Measurements from ENCODE around the gene SERPING1. TPM values are rescaled to one million over a fixed set of nuclear protein-coding genes. Genes with fewer than 3 reads are reported as not detected.

Gene SERPING1
- total RNA-seq, 1 donor from 2014 or later, result 62.5 TPM

GRCh38 chr11:57610170-57610569, 12.7 kb downstream of the SERPING1 start:
- TF ChIP-seq, protein P1, sequence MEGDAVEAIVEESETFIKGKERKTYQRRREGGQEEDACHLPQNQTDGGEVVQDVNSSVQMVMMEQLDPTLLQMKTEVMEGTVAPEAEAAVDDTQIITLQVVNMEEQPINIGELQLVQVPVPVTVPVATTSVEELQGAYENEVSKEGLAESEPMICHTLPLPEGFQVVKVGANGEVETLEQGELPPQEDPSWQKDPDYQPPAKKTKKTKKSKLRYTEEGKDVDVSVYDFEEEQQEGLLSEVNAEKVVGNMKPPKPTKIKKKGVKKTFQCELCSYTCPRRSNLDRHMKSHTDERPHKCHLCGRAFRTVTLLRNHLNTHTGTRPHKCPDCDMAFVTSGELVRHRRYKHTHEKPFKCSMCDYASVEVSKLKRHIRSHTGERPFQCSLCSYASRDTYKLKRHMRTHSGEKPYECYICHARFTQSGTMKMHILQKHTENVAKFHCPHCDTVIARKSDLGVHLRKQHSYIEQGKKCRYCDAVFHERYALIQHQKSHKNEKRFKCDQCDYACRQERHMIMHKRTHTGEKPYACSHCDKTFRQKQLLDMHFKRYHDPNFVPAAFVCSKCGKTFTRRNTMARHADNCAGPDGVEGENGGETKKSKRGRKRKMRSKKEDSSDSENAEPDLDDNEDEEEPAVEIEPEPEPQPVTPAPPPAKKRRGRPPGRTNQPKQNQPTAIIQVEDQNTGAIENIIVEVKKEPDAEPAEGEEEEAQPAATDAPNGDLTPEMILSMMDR (IDR thresholded peaks at IDR 0.05; ENCODE audit: insufficient read depth, low read depth, low read length), result no peak
- TF ChIP-seq EZH2 (IDR thresholded peaks at IDR 0.05; ENCODE audit: insufficient read depth, low read length), result no peak
- H3K4me3 ChIP-seq (ENCODE audit: insufficient read depth, low read depth, low read length), result no peak overlapping the region
- DNase-seq (ENCODE audit: low read depth) (no peak), FAIRE-seq (no peak)
- H3K27ac ChIP-seq (ENCODE audit: low read depth, low read length), result no peak overlapping the region
- no peak overlapping the region for H3K9ac ChIP-seq (ENCODE audit: low read length)
- H3K4me2 ChIP-seq (ENCODE audit: low read length), result no peak overlapping the region
- no peaks in the 10 kb centered on the region for H3K79me2 ChIP-seq (ENCODE audit: insufficient read depth, low read length)
- H4K20me1 ChIP-seq (ENCODE audit: insufficient read depth, low read length), result no peaks in the 10 kb centered on the region
- no peaks in the 10 kb centered on the region for H3K36me3 ChIP-seq (ENCODE audit: insufficient read depth, low read length)
- no peak overlapping the region for H3K4me3 Mint-ChIP-seq (ENCODE audit: unreplicated experiment)
- H3K27ac Mint-ChIP-seq (ENCODE audit: unreplicated experiment), result no peak overlapping the region
- H3K9me3 Mint-ChIP-seq (ENCODE audit: unreplicated experiment), result no peaks in the 10 kb centered on the region
- H3K36me3 Mint-ChIP-seq (ENCODE audit: low read depth, unreplicated experiment), result peaks cover 29% of the 10 kb centered on the region
- no peak overlapping the region for H2AFZ ChIP-seq (ENCODE audit: low read depth, low read length)
- H3K4me1 ChIP-seq (ENCODE audit: insufficient read depth, low read length), result no peaks in the 10 kb centered on the region
- no peaks in the 10 kb centered on the region for H3K27me3 Mint-ChIP-seq (ENCODE audit: low read depth, unreplicated experiment)
- H3K9me3 ChIP-seq (ENCODE audit: insufficient read depth, low read depth, low read length), result no peaks in the 10 kb centered on the region
- no peaks in the 10 kb centered on the region for H3K4me1 Mint-ChIP-seq (ENCODE audit: low read depth, unreplicated experiment)
- no peaks in the 10 kb centered on the region for H3K27me3 ChIP-seq (ENCODE audit: insufficient read depth, low read length)

- H4K20me1 ChIP-seq (ENCODE audit: insufficient read depth, low read length), result no peaks in the 10 kb centered on the region
- H3K9me3 ChIP-seq (ENCODE audit: insufficient read depth, low read depth, low read length), result peaks cover 4% of the 10 kb centered on the region
- no peaks in the 10 kb centered on the region for H3K36me3 ChIP-seq (ENCODE audit: insufficient read depth, low read length)
- Mint-ChIP-seq H3K4me3 (ENCODE audit: unreplicated experiment) (no peak overlapping the region), H3K27ac (ENCODE audit: unreplicated experiment) (no peak overlapping the region), H3K9me3 (ENCODE audit: unreplicated experiment) (no peaks in the 10 kb centered on the region), H3K36me3 (ENCODE audit: low read depth, unreplicated experiment) (peaks cover 18% of the 10 kb centered on the region), H3K4me1 (ENCODE audit: low read depth, unreplicated experiment) (no peaks in the 10 kb centered on the region), H3K27me3 (ENCODE audit: low read depth, unreplicated experiment) (no peaks in the 10 kb centered on the region)
- no peaks in the 10 kb centered on the region for H3K4me1 ChIP-seq (ENCODE audit: insufficient read depth, low read length)
- H3K9ac ChIP-seq (ENCODE audit: low read length), result no peak overlapping the region
- DNase-seq (ENCODE audit: low read depth), result no peak
- H3K4me2 ChIP-seq (ENCODE audit: low read length), result no peak overlapping the region
- FAIRE-seq, result no peak
- no peak overlapping the region for H2AFZ ChIP-seq (ENCODE audit: low read depth, low read length)
- TF ChIP-seq, protein P1 (IDR thresholded peaks at IDR 0.05; ENCODE audit: insufficient read depth, low read depth, low read length), result no peak
- TF ChIP-seq EZH2 (IDR thresholded peaks at IDR 0.05; ENCODE audit: insufficient read depth, low read length), result no peak
- no peaks in the 10 kb centered on the region for H3K27me3 ChIP-seq (ENCODE audit: insufficient read depth, low read length)
- H3K27ac ChIP-seq (ENCODE audit: low read depth, low read length), result no peak overlapping the region
- no peaks in the 10 kb centered on the region for H3K79me2 ChIP-seq (ENCODE audit: insufficient read depth, low read length)
- H3K4me3 ChIP-seq (ENCODE audit: insufficient read depth, low read depth, low read length), result no peak overlapping the region
These were observed 16.8 kb downstream of the SERPING1 start for GRCh38 chr11:57614234-57614772.

- TF ChIP-seq EZH2 (IDR thresholded peaks at IDR 0.05; ENCODE audit: insufficient read depth, low read length), result no peak
- TF ChIP-seq, protein P1 (IDR thresholded peaks at IDR 0.05; ENCODE audit: insufficient read depth, low read depth, low read length), result no peak
- H3K4me3 ChIP-seq (ENCODE audit: insufficient read depth, low read depth, low read length), result no peak overlapping the region
- H3K36me3 Mint-ChIP-seq (ENCODE audit: low read depth, unreplicated experiment), result peaks cover 15% of the 10 kb centered on the region
- no peak for DNase-seq (ENCODE audit: low read depth)
- H3K9ac ChIP-seq (ENCODE audit: low read length), result no peak overlapping the region
- H3K27ac ChIP-seq (ENCODE audit: low read depth, low read length), result no peak overlapping the region
- no peaks in the 10 kb centered on the region for H3K36me3 ChIP-seq (ENCODE audit: insufficient read depth, low read length)
- no peak overlapping the region for H3K27ac Mint-ChIP-seq (ENCODE audit: unreplicated experiment)
- no peaks in the 10 kb centered on the region for H3K27me3 ChIP-seq (ENCODE audit: insufficient read depth, low read length)
- H3K4me3 Mint-ChIP-seq (ENCODE audit: unreplicated experiment), result no peak overlapping the region
- H3K27me3 Mint-ChIP-seq (ENCODE audit: low read depth, unreplicated experiment), result no peaks in the 10 kb centered on the region
- H3K4me2 ChIP-seq (ENCODE audit: low read length), result no peak overlapping the region
- H3K4me1 Mint-ChIP-seq (ENCODE audit: low read depth, unreplicated experiment), result no peaks in the 10 kb centered on the region
- no peak for FAIRE-seq
- H3K4me1 ChIP-seq (ENCODE audit: insufficient read depth, low read length), result no peaks in the 10 kb centered on the region
- peaks cover 8% of the 10 kb centered on the region for H3K9me3 ChIP-seq (ENCODE audit: insufficient read depth, low read depth, low read length)
- no peaks in the 10 kb centered on the region for H3K9me3 Mint-ChIP-seq (ENCODE audit: unreplicated experiment)
- H4K20me1 ChIP-seq (ENCODE audit: insufficient read depth, low read length), result no peaks in the 10 kb centered on the region
- H2AFZ ChIP-seq (ENCODE audit: low read depth, low read length), result no peak overlapping the region
- H3K79me2 ChIP-seq (ENCODE audit: insufficient read depth, low read length), result no peaks in the 10 kb centered on the region
These were observed 17.8 kb downstream of the SERPING1 start for GRCh38 chr11:57615308-57615707.
